Measurements from ENCODE around the gene METTL1.

DNA sequence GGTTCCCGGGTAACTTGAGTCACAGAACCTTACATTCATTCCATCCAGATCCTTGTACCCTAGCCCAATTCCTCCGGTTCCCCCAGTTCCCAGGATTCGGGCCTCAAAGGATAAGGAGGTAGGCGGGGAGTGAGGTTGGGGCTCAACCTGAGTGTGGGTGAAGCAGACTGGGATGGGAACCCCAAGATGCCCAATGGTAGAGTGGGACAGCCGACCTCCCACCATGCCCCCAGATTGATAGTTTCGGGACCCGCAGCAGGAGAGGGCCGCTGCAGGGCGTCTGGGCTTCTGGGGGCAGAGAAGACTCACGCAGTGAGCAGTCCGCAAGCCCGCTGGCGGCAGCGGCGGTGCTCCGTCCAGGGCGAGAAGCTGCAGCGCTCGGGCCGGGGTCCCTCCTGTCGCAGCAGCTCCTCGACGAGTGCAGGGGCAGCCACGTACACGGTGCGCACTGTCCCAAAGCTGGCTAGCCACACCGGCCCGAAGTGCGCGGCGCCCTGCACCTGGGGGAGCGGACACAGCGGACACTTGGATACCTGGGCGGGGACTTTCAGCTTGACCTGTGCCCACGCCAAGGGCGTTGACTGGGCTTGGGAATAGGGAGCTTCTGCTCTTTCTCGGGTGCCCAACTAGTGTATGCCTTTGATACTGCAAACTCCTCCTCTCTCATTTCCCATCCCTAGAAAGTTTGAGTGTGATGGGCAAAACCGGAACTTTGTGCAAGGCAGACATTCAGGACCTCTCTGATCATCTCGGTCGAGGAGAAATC lies 6.0 kb downstream of the METTL1 start:
- TF ChIP-seq, protein P1, sequence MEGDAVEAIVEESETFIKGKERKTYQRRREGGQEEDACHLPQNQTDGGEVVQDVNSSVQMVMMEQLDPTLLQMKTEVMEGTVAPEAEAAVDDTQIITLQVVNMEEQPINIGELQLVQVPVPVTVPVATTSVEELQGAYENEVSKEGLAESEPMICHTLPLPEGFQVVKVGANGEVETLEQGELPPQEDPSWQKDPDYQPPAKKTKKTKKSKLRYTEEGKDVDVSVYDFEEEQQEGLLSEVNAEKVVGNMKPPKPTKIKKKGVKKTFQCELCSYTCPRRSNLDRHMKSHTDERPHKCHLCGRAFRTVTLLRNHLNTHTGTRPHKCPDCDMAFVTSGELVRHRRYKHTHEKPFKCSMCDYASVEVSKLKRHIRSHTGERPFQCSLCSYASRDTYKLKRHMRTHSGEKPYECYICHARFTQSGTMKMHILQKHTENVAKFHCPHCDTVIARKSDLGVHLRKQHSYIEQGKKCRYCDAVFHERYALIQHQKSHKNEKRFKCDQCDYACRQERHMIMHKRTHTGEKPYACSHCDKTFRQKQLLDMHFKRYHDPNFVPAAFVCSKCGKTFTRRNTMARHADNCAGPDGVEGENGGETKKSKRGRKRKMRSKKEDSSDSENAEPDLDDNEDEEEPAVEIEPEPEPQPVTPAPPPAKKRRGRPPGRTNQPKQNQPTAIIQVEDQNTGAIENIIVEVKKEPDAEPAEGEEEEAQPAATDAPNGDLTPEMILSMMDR (IDR thresholded peaks at IDR 0.05), result no peak
- TF ChIP-seq POLR2AphosphoS5 (IDR thresholded peaks at IDR 0.05) (no peak), POLR2A (IDR thresholded peaks at IDR 0.05) (no peak), EP300 (IDR thresholded peaks at IDR 0.05) (no peak)

All from sigmoid colon (tissue), 4 donors.